ENCODE results near the gene MMP28.
"Not testable (repeated sequence)": the region's sequence is repeated elsewhere in the genome, so short reads cannot be mapped to it uniquely, and the experiment has no call there.

The MMP28 gene

GRCh38 chr17:35765086-35765710 is 30.2 kb downstream of the MMP28 start:
- no peak for DNase-seq

- peak; percentile 91 to 94 for DNase-seq
These were observed 31.1 kb downstream of the MMP28 start for GRCh38 chr17:35764123-35764991.

GRCh38 chr17:35763767-35764122 is 31.7 kb downstream of the MMP28 start:
- no peak for DNase-seq

GRCh38 chr17:35761601-35762000 is 33.8 kb downstream of the MMP28 start:
- DNase-seq, result no peak

- DNase-seq, result no peak
These were observed 34.9 kb downstream of the MMP28 start, which contains the start of gene C17orf50 for GRCh38 chr17:35760587-35760986. C17orf50 (plus strand) TSS chr17:35760887; CDS start chr17:35760942, 55 bp downstream.

GRCh38 chr17:35757243-35757642 is 38.2 kb downstream of the MMP28 start:
- no peak for DNase-seq

- DNase-seq, result no peak
These were observed 42.3 kb downstream of the MMP28 start, which contains the start of gene GAS2L2 for GRCh38 chr17:35752945-35753764. GAS2L2 (minus strand) TSS chr17:35753239; CDS start chr17:35752850, 389 bp downstream.

GRCh38 chr17:35752471-35752870 is 43.0 kb downstream of the MMP28 start:
- DNase-seq, result no peak

GRCh38 chr17:35751541-35751940 is 43.9 kb downstream of the MMP28 start:
- DNase-seq, result not testable (repeated sequence)

- DNase-seq, result no peak
These were observed 44.7 kb downstream of the MMP28 start for GRCh38 chr17:35750526-35751395.

- DNase-seq, result no peak
These were observed 45.7 kb downstream of the MMP28 start for GRCh38 chr17:35749560-35750412.

- no peak for DNase-seq
These were observed 46.5 kb downstream of the MMP28 start for GRCh38 chr17:35748979-35749378.

GRCh38 chr17:35748341-35748841 is 47.0 kb downstream of the MMP28 start:
- DNase-seq, result no peak

- DNase-seq, result peak; percentile 71 to 76
These were observed 47.9 kb downstream of the MMP28 start for GRCh38 chr17:35747540-35748017.

- DNase-seq, result no peak
These were observed 49.6 kb downstream of the MMP28 start for GRCh38 chr17:35745749-35746320.

- DNase-seq, result no peak
These were observed 50.2 kb downstream of the MMP28 start for GRCh38 chr17:35745246-35745645.

GRCh38 chr17:35744830-35745229 is 50.6 kb downstream of the MMP28 start:
- DNase-seq, result no peak

- DNase-seq, result peak; percentile 66 to 73
These were observed 51.7 kb downstream of the MMP28 start for GRCh38 chr17:35743626-35744328.

- no peak for DNase-seq
These were observed 52.5 kb downstream of the MMP28 start for GRCh38 chr17:35742896-35743477.

All from AML-193 (cell line).